Measurements from ENCODE around the gene DHX8.

GRCh38 chr17:43443381-43443780 is 40.4 kb upstream of the DHX8 start:
- TF ChIP-seq, protein P1, sequence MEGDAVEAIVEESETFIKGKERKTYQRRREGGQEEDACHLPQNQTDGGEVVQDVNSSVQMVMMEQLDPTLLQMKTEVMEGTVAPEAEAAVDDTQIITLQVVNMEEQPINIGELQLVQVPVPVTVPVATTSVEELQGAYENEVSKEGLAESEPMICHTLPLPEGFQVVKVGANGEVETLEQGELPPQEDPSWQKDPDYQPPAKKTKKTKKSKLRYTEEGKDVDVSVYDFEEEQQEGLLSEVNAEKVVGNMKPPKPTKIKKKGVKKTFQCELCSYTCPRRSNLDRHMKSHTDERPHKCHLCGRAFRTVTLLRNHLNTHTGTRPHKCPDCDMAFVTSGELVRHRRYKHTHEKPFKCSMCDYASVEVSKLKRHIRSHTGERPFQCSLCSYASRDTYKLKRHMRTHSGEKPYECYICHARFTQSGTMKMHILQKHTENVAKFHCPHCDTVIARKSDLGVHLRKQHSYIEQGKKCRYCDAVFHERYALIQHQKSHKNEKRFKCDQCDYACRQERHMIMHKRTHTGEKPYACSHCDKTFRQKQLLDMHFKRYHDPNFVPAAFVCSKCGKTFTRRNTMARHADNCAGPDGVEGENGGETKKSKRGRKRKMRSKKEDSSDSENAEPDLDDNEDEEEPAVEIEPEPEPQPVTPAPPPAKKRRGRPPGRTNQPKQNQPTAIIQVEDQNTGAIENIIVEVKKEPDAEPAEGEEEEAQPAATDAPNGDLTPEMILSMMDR (IDR thresholded peaks at IDR 0.05; ENCODE audit: low read depth, low read length), result no peak
- TF ChIP-seq MYC (IDR thresholded peaks at IDR 0.05; ENCODE audit: low read depth, low read length), result no peak
- TF ChIP-seq POLR2A (IDR thresholded peaks at IDR 0.05; ENCODE audit: extremely low read depth, insufficient read length), result no peak
- no peak for TF ChIP-seq MAX (IDR thresholded peaks at IDR 0.05; ENCODE audit: low read depth, low read length)
